RWPE2 (cell line): ENCODE data around the gene KRTAP5-10.

Experiments
- ATAC-seq: fragments of 200-7000 bp; cut with Tn5 transposase; 3 replicates; pipeline ENCODE4 v1.9.1; 2021; ENCODE audit warnings: low read depth
- DNase-seq: peaks from one replicate; pipeline ENCODE4 v3.0.0-alpha.2; 2020; ENCODE audit warnings: low spot score
- H3K27ac ChIP-seq: fragments of 450-650 bp; 2 replicates; pipeline ENCODE4 v1.5.1; 2017; ENCODE audit warnings: mild to moderate bottlenecking; ENCODE audit not compliant: poor library complexity, severe bottlenecking
- H3K27me3 ChIP-seq: fragments of 250-450 bp; sonication (Bioruptor Pico); 2 replicates; pipeline ENCODE4 v1.5.1; 2021; ENCODE audit warnings: mild to moderate bottlenecking, moderate library complexity; ENCODE audit not compliant: insufficient read depth, poor library complexity, severe bottlenecking
- H3K36me3 ChIP-seq: fragments of 250-450 bp; sonication (Bioruptor Pico); 2 replicates; pipeline ENCODE4 v1.5.1; 2020; ENCODE audit warnings: low read depth, mild to moderate bottlenecking, moderate library complexity
- H3K4me1 ChIP-seq: fragments of 250-450 bp; sonication (Bioruptor Pico); 2 replicates; pipeline ENCODE4 v1.5.1; 2021; ENCODE audit warnings: mild to moderate bottlenecking, moderate library complexity; ENCODE audit not compliant: insufficient read depth, poor library complexity, severe bottlenecking
- H3K4me3 ChIP-seq: fragments of 250-450 bp; sonication (Bioruptor Pico); 2 replicates; pipeline ENCODE4 v1.5.1; 2021; ENCODE audit warnings: mild to moderate bottlenecking, moderate library complexity; ENCODE audit not compliant: severe bottlenecking
- H3K9me3 ChIP-seq: fragments of 250-450 bp; sonication (Bioruptor Pico); 2 replicates; pipeline ENCODE4 v1.5.1; 2021; ENCODE audit warnings: mild to moderate bottlenecking, moderate library complexity; ENCODE audit not compliant: severe bottlenecking
- TF ChIP-seq, protein P1 (sequence below): fragments of 450-650 bp; IDR thresholded peaks from one replicate; pipeline ENCODE4 v1.5.1; 2017; ENCODE audit warnings: mild to moderate bottlenecking, moderate library complexity; ENCODE audit not compliant: poor library complexity, severe bottlenecking

Gene KRTAP5-10, protein sequence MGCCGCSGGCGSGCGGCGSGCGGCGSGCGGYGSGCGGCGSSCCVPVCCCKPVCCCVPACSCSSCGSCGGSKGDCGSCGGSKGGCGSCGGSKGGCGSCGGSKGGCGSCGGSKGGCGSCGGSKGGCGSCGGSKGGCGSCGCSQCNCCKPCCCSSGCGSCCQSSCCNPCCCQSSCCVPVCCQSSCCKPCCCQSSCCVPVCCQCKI

GRCh38 chr11:71565263-71565662 lies at the start of gene KRTAP5-10:
Gene KRTAP5-10 (plus strand): TSS chr11:71565563. CDS start chr11:71565588, 25 bp downstream.
- no peaks in the 10 kb centered on the region for H3K27me3 ChIP-seq
- no peaks in the 10 kb centered on the region for H3K4me1 ChIP-seq
- no peak for ATAC-seq
- H3K4me3 ChIP-seq, result no peak within 1 kb of the TSS
- H3K36me3 ChIP-seq, result no peaks in the 10 kb centered on the region
- no peaks in the 10 kb centered on the region for H3K9me3 ChIP-seq
- TF ChIP-seq, protein P1, sequence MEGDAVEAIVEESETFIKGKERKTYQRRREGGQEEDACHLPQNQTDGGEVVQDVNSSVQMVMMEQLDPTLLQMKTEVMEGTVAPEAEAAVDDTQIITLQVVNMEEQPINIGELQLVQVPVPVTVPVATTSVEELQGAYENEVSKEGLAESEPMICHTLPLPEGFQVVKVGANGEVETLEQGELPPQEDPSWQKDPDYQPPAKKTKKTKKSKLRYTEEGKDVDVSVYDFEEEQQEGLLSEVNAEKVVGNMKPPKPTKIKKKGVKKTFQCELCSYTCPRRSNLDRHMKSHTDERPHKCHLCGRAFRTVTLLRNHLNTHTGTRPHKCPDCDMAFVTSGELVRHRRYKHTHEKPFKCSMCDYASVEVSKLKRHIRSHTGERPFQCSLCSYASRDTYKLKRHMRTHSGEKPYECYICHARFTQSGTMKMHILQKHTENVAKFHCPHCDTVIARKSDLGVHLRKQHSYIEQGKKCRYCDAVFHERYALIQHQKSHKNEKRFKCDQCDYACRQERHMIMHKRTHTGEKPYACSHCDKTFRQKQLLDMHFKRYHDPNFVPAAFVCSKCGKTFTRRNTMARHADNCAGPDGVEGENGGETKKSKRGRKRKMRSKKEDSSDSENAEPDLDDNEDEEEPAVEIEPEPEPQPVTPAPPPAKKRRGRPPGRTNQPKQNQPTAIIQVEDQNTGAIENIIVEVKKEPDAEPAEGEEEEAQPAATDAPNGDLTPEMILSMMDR, result no peak
- no peak for DNase-seq
- no peak within 1 kb of the TSS for H3K27ac ChIP-seq

GRCh38 chr11:71518506-71519471 lies 46.6 kb upstream of the KRTAP5-10 start:
- TF ChIP-seq, protein P1, result no peak

DNA sequence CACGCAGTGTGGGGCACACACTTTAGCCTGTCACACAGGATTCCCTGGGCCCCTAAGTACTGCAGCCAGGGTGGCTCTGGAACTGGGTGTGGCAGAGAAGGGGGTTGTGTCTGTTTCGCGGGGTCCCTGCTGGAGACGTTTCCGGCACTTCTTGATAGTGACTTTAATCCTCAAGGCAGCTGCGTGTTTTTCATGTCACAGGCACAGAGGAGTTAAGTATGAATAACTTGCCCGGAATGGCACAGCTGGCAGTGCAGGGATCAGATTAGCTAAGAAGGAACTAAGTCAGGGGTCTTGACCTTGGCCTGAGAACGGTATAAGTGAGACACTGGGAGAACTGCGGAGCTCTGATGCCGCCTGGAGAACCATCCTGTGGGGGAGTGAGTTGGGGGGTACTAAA lies 45.8 kb upstream of the KRTAP5-10 start:
- Histone ChIP-seq H3K36me3 (no peaks in the 10 kb centered on the region), H3K27me3 (no peaks in the 10 kb centered on the region)

More at GRCh38 chr11:71518506-71519471, 46.6 kb upstream of the KRTAP5-10 start:
- no peak overlapping the region for H3K27ac ChIP-seq
- no peaks in the 10 kb centered on the region for H3K4me1 ChIP-seq
- ATAC-seq, result no peak
- H3K27me3 ChIP-seq, result no peaks in the 10 kb centered on the region
- H3K9me3 ChIP-seq, result no peaks in the 10 kb centered on the region
- no peak for DNase-seq
- no peaks in the 10 kb centered on the region for H3K36me3 ChIP-seq
- H3K4me3 ChIP-seq, result no peak overlapping the region

GRCh38 chr11:71525188-71525937 lies 40.0 kb upstream of the KRTAP5-10 start:
- ATAC-seq, result no peak
- Histone ChIP-seq H3K4me1 (no peaks in the 10 kb centered on the region), H3K36me3 (no peaks in the 10 kb centered on the region), H3K27me3 (no peaks in the 10 kb centered on the region), H3K4me3 (no peak overlapping the region), H3K9me3 (no peaks in the 10 kb centered on the region), H3K27ac (no peak overlapping the region)
- TF ChIP-seq, protein P1, result no peak
- no peak for DNase-seq

More for the DNA sequence above, 45.8 kb upstream of the KRTAP5-10 start:
- ATAC-seq, result no peak
- Histone ChIP-seq H3K4me3 (no peak overlapping the region), H3K9me3 (no peaks in the 10 kb centered on the region), H3K4me1 (no peaks in the 10 kb centered on the region), H3K27ac (no peak overlapping the region)
- DNase-seq, result no peak
- TF ChIP-seq, protein P1, result no peak
